ENCODE measurements around the gene CDYL. TPM values are rescaled to one million over a fixed set of nuclear protein-coding genes. Genes with fewer than 3 reads are reported as not detected.

CDYL gene
- polyA plus RNA-seq, 1 of the 3 experiments (the other 2 are of a cell fraction) = 13.3 TPM

DNA sequence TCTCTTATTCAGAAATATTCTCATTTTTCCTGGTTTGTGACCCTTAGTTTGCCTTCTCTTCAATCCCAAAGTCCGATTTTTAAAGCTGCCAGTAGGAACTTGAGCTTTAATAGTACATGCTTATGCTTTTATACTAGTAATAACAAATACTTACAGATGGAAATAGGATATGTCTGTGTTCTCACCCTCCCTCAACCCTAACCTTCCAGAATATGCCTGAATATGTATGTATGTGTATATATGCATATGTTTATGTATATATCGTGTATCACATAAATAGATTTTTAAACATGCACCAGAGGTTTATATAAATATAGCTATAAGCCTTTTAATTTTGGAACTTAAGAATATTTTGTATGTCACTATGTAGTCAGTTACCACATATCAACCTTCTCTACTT is 38.8 kb downstream of the CDYL start:
- CTCF ChIA-PET = interaction anchor here (1.6 kb wide), 1 partner anchor 9 kb away, joined by 5 read pairs; no protein-coding TSS in a partner anchor
- peaks cover 45% of the 10 kb centered on the region for H4K20me1 ChIP-seq (ENCODE audit: insufficient read depth)
- no peak for DNase-seq
- POLR2A ChIA-PET = no interaction called here
- H2AFZ ChIP-seq (ENCODE audit: low read depth) = no peak overlapping the region
- H3K4me3 ChIP-seq (ENCODE audit: low read depth in 2 of 2, low read length in 1 of 2) = no peak overlapping the region
- 73% methylated on average over 2 of the region's 2 CpGs for WGBS (ENCODE audit: low lambda C conversion rate)
- no peak overlapping the region for H3K9ac ChIP-seq
- TF ChIP-seq RFX5 (IDR thresholded peaks at IDR 0.05; ENCODE audit: low read length) (no peak), TEAD4 (IDR thresholded peaks at IDR 0.05; ENCODE audit: borderline replicate concordance, insufficient read depth) (no peak)
- H3K9me3 ChIP-seq = no peaks in the 10 kb centered on the region
- H3K4me1 ChIP-seq (ENCODE audit: control insufficient read depth in 1 of 2, insufficient read depth in 2 of 2, low read depth in 1 of 2, low read length in 1 of 2) = no peaks in the 10 kb centered on the region; a peak in 1 of 4 replicates
- peaks cover 96% of the 10 kb centered on the region for H3K79me2 ChIP-seq (ENCODE audit: insufficient read depth)
- no peaks in the 10 kb centered on the region for H3K27me3 ChIP-seq (ENCODE audit: insufficient read depth)
- H3F3A ChIP-seq (replicated peaks; ENCODE audit: insufficient read depth) = peaks cover 8% of the 10 kb centered on the region
- H3K27ac ChIP-seq (ENCODE audit: low read depth in 2 of 2, low read length in 1 of 2) = no peak overlapping the region
- no peak overlapping the region for H3K4me2 ChIP-seq
- H3K9me2 ChIP-seq = no peaks in the 10 kb centered on the region
- H3K36me3 ChIP-seq (replicated peaks in 1 of 2; ENCODE audit: control insufficient read depth in 1 of 2, insufficient read depth in 2 of 2, low read length in 1 of 2) = no peaks in the 10 kb centered on the region

DNA sequence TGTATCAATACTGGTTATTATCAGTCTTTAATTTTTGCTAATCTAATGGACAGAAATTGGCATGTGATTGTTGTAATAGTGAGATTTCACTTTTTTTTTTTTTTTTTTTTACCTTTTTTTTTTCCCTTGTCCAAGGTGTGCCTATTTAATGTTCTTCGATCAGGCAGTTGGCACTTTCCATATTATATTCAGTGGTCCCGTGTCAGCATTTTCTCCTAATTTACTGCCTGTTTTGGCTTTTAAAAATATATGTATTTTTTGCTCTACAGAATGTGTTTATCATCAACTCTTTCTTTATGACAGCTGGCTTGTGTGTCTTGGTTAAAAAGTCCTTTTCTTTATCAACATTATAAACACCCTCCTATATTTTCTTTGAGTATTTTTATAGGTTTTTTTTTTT is 39.4 kb downstream of the CDYL start:
- H3K4me1 ChIP-seq (ENCODE audit: control insufficient read depth in 1 of 2, insufficient read depth in 2 of 2, low read depth in 1 of 2, low read length in 1 of 2) = no peaks in the 10 kb centered on the region; a peak in 1 of 4 replicates
- no peaks in the 10 kb centered on the region for H3K9me3 ChIP-seq
- H3K4me2 ChIP-seq = no peak overlapping the region
- ChIA-PET CTCF (no interaction called here), POLR2A (no interaction called here)
- H4K20me1 ChIP-seq (ENCODE audit: insufficient read depth) = peaks cover 46% of the 10 kb centered on the region
- H3K9ac ChIP-seq = no peak overlapping the region
- no peaks in the 10 kb centered on the region for H3K36me3 ChIP-seq (replicated peaks in 1 of 2; ENCODE audit: control insufficient read depth in 1 of 2, insufficient read depth in 2 of 2, low read length in 1 of 2)
- DNase-seq = no peak
- no peak overlapping the region for H2AFZ ChIP-seq (ENCODE audit: low read depth)
- H3K9me2 ChIP-seq = no peaks in the 10 kb centered on the region
- H3K79me2 ChIP-seq (ENCODE audit: insufficient read depth) = peaks cover 96% of the 10 kb centered on the region
- WGBS (ENCODE audit: low lambda C conversion rate) = 95% methylated on average over 2 of the region's 2 CpGs
- H3K27me3 ChIP-seq (ENCODE audit: insufficient read depth) = no peaks in the 10 kb centered on the region
- H3K4me3 ChIP-seq (ENCODE audit: low read depth in 2 of 2, low read length in 1 of 2) = no peak overlapping the region
- H3K27ac ChIP-seq (ENCODE audit: low read depth in 2 of 2, low read length in 1 of 2) = no peak overlapping the region
- no peak for TF ChIP-seq ELF1 (IDR thresholded peaks at IDR 0.05)
- TF ChIP-seq YY1 (IDR thresholded peaks at IDR 0.05; ENCODE audit: low read depth) = no peak
- TF ChIP-seq RCOR1 (IDR thresholded peaks at IDR 0.05; ENCODE audit: low read length) = no peak
- TF ChIP-seq, protein P1, sequence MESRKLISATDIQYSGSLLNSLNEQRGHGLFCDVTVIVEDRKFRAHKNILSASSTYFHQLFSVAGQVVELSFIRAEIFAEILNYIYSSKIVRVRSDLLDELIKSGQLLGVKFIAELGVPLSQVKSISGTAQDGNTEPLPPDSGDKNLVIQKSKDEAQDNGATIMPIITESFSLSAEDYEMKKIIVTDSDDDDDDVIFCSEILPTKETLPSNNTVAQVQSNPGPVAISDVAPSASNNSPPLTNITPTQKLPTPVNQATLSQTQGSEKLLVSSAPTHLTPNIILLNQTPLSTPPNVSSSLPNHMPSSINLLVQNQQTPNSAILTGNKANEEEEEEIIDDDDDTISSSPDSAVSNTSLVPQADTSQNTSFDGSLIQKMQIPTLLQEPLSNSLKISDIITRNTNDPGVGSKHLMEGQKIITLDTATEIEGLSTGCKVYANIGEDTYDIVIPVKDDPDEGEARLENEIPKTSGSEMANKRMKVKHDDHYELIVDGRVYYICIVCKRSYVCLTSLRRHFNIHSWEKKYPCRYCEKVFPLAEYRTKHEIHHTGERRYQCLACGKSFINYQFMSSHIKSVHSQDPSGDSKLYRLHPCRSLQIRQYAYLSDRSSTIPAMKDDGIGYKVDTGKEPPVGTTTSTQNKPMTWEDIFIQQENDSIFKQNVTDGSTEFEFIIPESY (IDR thresholded peaks at IDR 0.05; ENCODE audit: borderline replicate concordance, low read depth) = no peak
- TF ChIP-seq, protein P2, sequence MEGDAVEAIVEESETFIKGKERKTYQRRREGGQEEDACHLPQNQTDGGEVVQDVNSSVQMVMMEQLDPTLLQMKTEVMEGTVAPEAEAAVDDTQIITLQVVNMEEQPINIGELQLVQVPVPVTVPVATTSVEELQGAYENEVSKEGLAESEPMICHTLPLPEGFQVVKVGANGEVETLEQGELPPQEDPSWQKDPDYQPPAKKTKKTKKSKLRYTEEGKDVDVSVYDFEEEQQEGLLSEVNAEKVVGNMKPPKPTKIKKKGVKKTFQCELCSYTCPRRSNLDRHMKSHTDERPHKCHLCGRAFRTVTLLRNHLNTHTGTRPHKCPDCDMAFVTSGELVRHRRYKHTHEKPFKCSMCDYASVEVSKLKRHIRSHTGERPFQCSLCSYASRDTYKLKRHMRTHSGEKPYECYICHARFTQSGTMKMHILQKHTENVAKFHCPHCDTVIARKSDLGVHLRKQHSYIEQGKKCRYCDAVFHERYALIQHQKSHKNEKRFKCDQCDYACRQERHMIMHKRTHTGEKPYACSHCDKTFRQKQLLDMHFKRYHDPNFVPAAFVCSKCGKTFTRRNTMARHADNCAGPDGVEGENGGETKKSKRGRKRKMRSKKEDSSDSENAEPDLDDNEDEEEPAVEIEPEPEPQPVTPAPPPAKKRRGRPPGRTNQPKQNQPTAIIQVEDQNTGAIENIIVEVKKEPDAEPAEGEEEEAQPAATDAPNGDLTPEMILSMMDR (IDR thresholded peaks at IDR 0.05) = no peak
- TF ChIP-seq FOXM1 (IDR thresholded peaks at IDR 0.05; ENCODE audit: low read depth) = no peak
- TF ChIP-seq TAF1 (IDR thresholded peaks at IDR 0.05; ENCODE audit: borderline replicate concordance, low read depth, low read length) = no peak
- no peak for TF ChIP-seq JUND (IDR thresholded peaks at IDR 0.05)
- TF ChIP-seq MEF2A (IDR thresholded peaks at IDR 0.05; ENCODE audit: borderline replicate concordance, low read depth) = no peak
- TF ChIP-seq FOXJ3 (CRISPR knock-in tag; IDR thresholded peaks at IDR 0.05) = no peak
- no peak for TF ChIP-seq TEAD4 (IDR thresholded peaks at IDR 0.05; ENCODE audit: borderline replicate concordance, insufficient read depth)
- no peak for TF ChIP-seq MXI1 (IDR thresholded peaks at IDR 0.05; ENCODE audit: low read depth, low read length)
- TF ChIP-seq, protein P3, sequence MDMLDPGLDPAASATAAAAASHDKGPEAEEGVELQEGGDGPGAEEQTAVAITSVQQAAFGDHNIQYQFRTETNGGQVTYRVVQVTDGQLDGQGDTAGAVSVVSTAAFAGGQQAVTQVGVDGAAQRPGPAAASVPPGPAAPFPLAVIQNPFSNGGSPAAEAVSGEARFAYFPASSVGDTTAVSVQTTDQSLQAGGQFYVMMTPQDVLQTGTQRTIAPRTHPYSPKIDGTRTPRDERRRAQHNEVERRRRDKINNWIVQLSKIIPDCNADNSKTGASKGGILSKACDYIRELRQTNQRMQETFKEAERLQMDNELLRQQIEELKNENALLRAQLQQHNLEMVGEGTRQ (IDR thresholded peaks at IDR 0.05; ENCODE audit: borderline replicate concordance, low read depth, low read length) = no peak
- TF ChIP-seq, protein P4, sequence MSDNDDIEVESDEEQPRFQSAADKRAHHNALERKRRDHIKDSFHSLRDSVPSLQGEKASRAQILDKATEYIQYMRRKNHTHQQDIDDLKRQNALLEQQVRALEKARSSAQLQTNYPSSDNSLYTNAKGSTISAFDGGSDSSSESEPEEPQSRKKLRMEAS (IDR thresholded peaks at IDR 0.05; ENCODE audit: low read depth) = no peak
- TF ChIP-seq NRF1 (IDR thresholded peaks at IDR 0.05; ENCODE audit: low read depth, low read length) = no peak
- TF ChIP-seq, protein P5, sequence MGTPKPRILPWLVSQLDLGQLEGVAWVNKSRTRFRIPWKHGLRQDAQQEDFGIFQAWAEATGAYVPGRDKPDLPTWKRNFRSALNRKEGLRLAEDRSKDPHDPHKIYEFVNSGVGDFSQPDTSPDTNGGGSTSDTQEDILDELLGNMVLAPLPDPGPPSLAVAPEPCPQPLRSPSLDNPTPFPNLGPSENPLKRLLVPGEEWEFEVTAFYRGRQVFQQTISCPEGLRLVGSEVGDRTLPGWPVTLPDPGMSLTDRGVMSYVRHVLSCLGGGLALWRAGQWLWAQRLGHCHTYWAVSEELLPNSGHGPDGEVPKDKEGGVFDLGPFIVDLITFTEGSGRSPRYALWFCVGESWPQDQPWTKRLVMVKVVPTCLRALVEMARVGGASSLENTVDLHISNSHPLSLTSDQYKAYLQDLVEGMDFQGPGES (IDR thresholded peaks at IDR 0.05; ENCODE audit: low read depth, low read length) = no peak
- no peak for TF ChIP-seq POLR2AphosphoS5 (IDR thresholded peaks at IDR 0.05; ENCODE audit: low read depth, low read length)
- H3F3A ChIP-seq (replicated peaks; ENCODE audit: insufficient read depth) = peaks cover 5% of the 10 kb centered on the region
